DMS114 treated with DMSO at 0.1 percent for 48 hours (cell line): ENCODE data around the gene CLHC1.

ENCODE experiments used
- DNase-seq: peaks from one replicate; lab custom pipeline; 2025; ENCODE audit not compliant: unreplicated experiment; lab: John Stamatoyannopoulos, UW

CLHC1 gene

DNA sequence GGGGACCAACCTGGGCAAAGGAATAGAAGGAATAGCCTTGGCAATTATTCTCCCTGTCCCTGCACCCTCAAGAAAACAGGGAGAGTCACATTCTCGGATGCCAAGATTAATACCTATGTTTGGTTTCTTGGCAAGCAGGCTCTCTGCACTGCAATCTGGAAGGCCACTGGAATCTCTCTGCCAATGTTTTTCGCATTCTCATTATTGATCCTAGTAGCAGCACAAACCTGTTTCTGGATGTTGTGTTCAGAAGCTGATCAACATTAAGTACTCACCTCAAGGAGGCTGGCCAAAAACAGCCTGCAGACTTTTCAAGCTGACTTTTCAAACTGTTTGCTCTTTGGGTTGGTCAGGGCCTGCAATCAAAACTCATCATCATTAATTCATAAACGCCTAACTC lies 62.2 kb downstream of the CLHC1 start:
- no peak for DNase-seq

DNA sequence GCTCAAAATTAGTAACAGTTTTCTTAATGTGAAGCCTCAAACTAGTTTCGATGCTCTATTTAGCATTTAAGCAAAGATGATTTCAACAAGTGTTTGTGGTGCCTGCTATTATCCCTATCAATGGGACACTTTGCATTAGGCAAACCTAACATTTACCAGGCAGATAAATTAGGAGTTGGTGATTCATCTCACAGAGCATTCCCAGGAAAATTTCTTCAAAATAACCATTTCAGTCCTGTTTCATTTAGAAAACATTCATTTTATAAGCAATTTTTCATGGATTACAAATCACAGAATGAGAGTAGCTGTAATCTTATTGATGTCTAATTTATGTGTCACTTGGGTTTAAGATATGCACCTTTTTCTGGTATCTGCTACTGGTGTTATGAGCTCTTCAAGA lies 62.7 kb downstream of the CLHC1 start:
- DNase-seq = no peak

GRCh38 chr2:55168221-55169154 lies 63.6 kb downstream of the CLHC1 start:
- peak; percentile 68 for DNase-seq

DNA sequence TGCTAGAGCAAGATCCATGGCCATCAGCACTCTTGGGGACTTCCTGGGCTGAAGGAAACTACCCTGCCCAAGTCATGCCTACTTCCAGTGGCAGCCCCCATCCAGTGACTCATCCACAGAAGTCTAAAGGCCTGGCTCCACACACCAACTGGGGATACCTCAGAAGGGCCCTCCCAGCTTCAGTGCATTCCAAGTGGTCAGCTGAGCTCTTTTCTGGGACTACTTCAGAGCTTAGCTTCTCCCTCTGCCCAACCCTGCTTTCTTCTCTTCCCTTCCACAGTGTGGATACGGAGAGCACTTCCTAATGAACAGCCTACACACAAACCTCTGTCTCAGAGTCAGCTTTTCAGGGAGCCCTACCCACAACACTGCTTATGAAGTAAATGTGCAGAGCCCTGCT lies 66.5 kb downstream of the CLHC1 start:
- no peak for DNase-seq

DNA sequence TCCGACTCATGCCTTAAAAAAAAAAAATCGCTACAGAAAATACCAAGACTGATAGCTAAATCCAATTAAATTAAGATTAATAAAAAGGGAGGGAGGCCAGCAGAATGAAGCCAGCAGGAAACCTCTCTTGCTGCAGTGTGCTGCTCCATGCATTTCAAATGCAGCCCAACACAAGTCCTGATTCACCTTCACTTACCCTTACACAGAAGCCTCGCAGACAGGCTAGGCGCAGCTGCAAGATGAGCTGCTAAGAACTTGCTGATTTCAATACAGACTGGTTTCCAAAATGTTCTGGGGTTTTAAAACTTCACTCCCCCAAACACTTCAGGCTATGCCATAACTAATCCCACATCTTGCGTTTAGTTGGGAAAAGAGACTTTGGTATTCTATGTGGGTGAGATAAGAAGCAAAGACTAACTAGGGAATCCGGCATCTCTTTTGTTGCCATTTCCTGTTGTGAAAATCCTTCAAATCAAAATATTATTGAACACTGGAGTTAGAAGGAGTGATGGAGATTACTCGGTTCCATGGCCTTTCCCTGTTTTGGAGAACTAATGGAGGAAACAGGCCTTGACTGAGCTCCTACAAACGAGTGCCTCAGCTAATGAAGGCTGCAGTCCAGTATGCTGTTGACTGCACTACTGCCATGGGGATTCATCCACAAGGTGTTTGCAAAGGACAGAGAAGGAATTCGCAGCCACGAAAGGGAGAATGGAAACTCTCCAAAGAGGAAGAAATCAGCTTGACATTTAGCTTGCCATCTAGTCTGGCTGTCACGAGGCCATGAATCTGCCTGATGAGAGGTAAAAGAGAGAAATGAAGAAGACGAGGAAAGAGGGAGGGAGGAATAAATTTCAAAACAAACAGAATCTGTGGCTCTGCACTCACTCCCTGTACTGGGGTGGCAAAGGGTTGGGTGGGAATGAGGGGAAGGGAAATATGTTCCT lies 67.3 kb downstream of the CLHC1 start:
- DNase-seq = no peak

DNA sequence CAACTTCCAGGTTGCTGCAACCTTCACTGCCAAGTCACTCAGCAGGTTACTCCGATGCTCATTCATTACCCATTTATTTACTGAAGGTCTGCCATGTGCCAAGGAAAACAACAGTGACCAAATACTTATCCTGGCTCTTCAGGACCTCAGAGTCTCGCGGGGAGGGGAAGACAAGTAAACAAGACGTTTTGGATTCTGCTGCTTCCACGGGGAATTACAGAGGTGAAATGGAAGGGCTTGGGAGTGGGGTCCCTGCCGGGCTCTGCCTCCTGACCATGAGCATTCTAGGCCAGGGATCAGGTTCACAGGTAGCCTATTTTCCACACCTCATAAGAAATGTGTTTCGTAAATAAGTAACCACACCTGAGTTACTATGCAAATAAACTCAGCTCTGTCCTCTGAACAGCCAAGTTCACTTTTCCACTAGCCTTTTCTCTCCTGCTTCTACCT lies 68.1 kb downstream of the CLHC1 start:
- no peak for DNase-seq

DNA sequence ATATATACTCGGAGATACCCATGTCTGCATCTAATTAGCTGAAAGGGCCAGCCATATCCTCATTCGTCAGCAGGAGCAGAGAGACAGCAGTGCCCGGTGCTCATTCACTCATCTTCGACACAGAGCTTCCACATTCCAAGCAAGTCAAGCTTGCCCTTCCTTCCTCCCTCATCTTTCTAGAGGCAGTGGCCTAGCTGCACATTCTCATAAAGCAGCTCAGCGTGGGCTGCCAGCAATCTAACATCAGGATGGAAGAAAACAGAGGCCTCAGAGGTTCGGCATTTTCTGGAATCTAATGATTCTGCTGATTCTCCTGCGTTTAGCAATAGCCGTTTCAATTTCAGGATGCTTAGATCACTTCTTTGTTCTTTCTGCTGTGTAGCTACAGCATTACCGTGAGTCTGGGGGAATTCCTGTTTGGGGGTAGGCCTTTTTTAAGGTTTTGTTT lies 68.8 kb downstream of the CLHC1 start:
- DNase-seq = no peak

- DNase-seq = no peak
Measured at GRCh38 chr2:55162284-55163006, 69.6 kb downstream of the CLHC1 start.

DNA sequence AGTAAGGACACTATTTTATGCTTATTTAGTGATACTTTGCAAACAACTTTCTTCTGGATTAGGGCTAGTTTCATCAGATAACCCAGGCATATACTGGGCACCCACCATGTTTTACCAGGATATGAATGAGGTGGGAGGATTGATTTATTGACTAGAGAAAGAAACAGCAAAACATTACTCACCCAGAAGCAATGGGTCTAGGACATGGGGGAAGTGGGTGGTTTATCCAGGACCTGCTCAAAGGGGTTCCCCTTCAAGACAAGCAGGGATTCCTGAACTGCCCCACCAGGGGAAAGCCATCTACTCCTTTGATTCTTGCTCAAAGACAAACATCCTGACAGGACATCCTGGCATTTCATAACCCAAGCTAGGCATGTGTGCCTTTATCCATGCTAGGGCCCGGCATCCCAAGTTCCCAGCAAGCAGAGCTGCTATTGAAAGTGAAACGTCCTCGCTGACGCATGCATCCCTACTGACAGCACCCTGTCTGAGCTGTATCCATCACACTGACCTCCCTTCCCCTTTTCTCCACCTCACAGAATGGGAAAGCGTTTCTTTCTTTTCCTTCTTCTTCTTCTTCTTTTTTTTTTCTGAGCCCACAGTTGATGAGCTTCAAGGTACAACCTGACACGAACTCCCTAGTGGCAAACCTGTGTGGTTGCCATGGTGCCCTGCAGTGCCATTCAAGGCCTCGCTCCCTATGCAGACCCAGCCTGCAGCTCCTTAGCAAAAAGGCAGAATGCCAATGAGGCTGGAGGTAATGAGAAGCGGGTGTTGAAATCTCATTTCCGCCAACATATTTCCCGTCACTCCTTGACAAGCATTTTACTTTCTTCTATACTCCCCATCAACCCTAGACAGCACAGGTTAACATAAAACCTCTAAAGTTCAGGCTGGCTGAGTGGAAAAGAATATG lies 70.5 kb downstream of the CLHC1 start:
- DNase-seq = no peak

DNA sequence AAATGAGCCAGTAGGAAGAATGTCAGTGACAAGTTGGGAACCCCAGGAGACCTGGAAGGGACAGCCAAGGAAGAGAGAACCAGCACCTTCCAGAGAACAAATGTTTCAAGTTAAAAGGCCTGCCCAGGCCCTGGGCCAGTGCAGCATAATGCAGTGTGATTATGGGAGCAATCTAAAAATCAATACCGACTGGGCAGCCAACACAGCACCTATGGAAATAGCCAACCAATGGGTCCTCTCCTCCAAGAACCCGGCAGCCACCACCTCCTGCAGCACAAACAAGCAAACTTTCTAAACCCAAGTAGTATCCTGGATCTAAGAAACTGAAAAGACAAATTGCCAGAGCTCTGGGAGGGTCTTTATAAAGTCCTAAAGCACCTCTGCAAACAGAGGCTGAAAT lies 71.7 kb downstream of the CLHC1 start:
- no peak for DNase-seq

- DNase-seq = no peak
Measured at GRCh38 chr2:55159752-55160151, 72.3 kb downstream of the CLHC1 start.

DNA sequence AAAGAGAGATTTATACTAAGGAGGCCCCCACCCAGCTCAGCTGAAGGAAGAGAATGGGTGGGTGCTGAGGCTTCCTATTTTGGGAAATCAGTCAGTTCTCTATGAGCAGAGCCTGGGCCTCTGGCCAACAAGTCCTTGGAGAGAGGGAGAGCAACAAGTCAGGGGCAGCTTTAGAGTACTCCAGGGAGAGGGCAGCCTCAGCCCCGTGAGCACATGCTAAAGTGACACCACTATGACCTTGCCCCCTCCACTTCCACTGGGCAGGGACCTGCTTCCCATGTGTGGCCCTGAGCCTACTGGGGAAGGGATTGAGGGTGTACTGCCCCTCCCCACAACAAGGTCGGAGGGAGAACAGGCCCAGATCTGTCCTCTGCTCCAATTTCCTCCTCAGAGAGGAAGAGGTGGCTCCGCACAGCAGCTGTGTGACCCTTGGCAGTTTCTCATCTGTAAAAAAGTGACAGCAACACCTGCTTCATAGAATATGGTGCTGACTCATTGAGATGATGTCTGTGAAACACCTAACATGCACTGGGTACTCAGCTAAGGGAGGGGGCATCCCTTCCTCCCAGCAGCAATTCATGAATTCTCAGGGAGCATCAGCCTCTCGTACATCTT lies 72.9 kb downstream of the CLHC1 start:
- no peak for DNase-seq

- DNase-seq = no peak
Measured at GRCh38 chr2:55158111-55158814, 73.8 kb downstream of the CLHC1 start.

DNA sequence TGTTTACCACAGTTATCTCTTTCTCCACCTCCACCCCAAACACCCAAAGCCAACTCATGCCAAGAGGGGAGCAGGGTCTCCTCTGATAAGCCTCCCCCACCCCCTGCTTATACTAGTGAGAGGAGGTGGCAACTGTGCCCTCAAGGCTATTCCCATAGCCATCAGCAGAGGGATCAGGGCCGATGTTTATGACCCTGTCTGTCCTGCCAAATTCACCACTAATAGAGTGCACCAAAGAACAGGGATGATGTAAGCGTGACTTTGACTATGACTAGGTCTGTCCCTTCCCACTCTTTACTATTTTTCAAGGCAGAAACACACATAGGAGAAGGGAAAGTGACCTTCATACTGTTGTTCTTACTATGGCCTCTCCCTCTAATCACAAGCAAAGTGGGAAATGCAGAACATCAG lies 74.6 kb downstream of the CLHC1 start:
- DNase-seq = no peak

DNA sequence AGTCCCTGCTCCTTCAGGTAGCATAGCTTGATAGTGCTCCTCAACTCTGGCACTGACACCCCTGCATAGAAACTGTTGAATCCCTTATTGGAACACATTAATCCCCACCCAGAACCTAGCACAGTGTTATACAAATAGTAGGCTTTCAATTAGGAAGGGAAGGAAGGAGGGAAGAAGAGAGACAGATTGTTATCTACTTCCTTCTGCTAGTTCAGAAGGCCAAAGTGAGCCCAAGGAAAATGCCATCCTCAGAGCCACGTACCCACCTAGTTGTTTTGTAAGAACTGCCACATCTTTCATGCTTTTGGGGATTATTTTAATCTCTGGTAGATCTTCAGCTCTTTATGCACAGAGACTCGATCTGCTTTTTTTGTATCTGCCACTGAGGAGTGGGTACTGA lies 75.1 kb downstream of the CLHC1 start:
- DNase-seq = no peak

DNA sequence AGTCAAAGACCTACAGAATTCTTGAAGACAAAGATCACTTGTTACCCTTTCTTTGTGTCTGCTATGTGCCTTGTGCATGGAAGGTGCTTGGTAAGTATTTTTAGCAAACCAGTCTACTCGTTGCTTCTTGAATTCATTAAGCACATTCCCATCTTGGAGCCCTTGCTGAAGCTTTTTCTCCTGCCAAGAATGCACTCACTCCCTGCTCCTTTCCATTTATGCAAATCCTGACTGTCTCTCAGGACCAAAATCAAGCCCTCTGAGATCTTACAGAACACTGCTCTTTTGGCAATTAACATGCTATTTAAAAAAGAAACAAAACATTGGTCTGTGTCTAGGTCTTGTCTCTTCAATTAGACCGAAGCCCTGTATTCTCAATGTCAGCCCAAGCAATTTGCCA lies 75.8 kb downstream of the CLHC1 start:
- DNase-seq = no peak

DNA sequence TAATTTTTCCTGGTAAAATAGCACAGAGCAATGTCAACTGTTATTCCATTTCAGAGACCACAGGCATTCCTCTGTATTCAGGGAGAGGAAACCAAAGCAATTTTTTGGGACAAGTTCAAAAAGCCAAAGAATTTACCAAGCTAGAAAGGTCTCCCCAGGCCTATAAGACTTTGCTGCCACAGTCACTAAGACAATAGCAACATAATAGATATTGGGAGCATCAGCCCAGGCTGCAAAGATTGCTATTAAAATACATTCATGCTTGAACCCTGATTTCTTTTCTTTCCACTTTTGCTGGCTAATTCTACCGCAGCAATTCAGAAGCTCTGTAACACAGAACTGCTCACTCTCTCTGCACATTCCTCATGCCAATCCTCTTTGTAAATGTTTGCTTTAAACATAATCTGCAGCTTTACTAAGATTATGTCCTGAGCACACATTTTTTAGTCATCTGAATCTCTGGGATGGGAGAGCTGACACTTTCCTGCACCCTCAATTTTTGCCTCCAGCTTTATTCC lies 76.3 kb downstream of the CLHC1 start:
- no peak for DNase-seq

- no peak for DNase-seq
Measured at GRCh38 chr2:55155206-55155605, 76.9 kb downstream of the CLHC1 start.
